ENCODE data around the gene WIPF2.

WIPF2 gene

GRCh38 chr17:40182606-40183005, 36.5 kb upstream of the WIPF2 start:
- no peak for TF ChIP-seq CTCF (IDR thresholded peaks at IDR 0.05)

- no peak for TF ChIP-seq CTCF (IDR thresholded peaks at IDR 0.05)
These were observed 31.9 kb upstream of the WIPF2 start for GRCh38 chr17:40187238-40187637.

- TF ChIP-seq CTCF (IDR thresholded peaks at IDR 0.05): no peak
These were observed 30.4 kb upstream of the WIPF2 start for GRCh38 chr17:40188694-40189093.

GRCh38 chr17:40190197-40191021, 28.7 kb upstream of the WIPF2 start:
- TF ChIP-seq CTCF (IDR thresholded peaks at IDR 0.05): no peak

- peak; percentile 18; the same call in 1 of the 2 replicates for TF ChIP-seq CTCF (IDR thresholded peaks at IDR 0.05)
These were observed 27.6 kb upstream of the WIPF2 start for GRCh38 chr17:40191237-40192208.

GRCh38 chr17:40192961-40193360, 26.1 kb upstream of the WIPF2 start:
- no peak for TF ChIP-seq CTCF (IDR thresholded peaks at IDR 0.05)

- no peak for TF ChIP-seq CTCF (IDR thresholded peaks at IDR 0.05)
These were observed 24.3 kb upstream of the WIPF2 start for GRCh38 chr17:40194821-40195220.

Data from LNCAP (cell line).